ENCODE measurements around the gene ANXA2. TPM values are rescaled to one million over a fixed set of nuclear protein-coding genes. Genes with fewer than 3 reads are reported as not detected.

ANXA2 gene
- total and polyA plus RNA-seq, 4 experiments from 2014 or later = 148 to 682 (median 360) TPM

DNA sequence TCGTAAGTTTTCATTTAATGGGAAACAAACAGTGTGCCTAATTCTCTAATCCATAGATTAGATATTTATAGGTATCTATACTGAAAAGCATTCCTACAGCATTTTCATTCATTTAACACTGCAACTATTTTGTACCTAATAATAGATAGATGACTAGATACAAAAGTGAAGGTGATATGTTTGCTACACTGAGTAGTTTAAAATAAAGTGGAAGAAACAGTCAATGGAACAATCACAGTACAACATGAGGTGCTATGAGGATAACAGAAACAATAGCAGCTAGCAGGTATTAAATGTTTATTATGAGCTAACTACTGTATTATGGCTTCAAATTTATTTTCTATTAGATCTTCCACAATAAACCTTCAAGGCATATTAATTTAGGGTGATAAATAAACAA, 31.1 kb upstream of the ANXA2 start:
- no peak for DNase-seq
- Mint-ChIP-seq H3K27me3 (no peaks in the 10 kb centered on the region), H3K36me3 (peaks cover 24 to 43% of the 10 kb centered on the region in 2 donors), H3K9me3 (no peaks in the 10 kb centered on the region), H3K27ac (no peak overlapping the region), H3K4me3 (no peak overlapping the region), H3K4me1 (peaks cover 0 to 2% (median 1%) of the 10 kb centered on the region in 4 donors)
- H3K4me1 ChIP-seq (ENCODE audit: insufficient read depth, low read length) = no peaks in the 10 kb centered on the region
- POLR2A ChIA-PET (ENCODE audit: partially characterized antibody) = no interaction called here
- no peaks in the 10 kb centered on the region for H3K27me3 ChIP-seq (ENCODE audit: insufficient read depth, low read length)
- CTCF ChIA-PET (ENCODE audit: partially characterized antibody) = no interaction called here
- no peak overlapping the region for H3K4me3 ChIP-seq (ENCODE audit: low read length in 2 of 2)
- H3K36me3 ChIP-seq (ENCODE audit: insufficient read depth, low read length) = peaks cover 12% of the 10 kb centered on the region
- intact Hi-C loops (cut with micrococcal nuclease) = no loop called here
- no peak overlapping the region for H3K27ac ChIP-seq (ENCODE audit: low read depth, low read length)
- no peaks in the 10 kb centered on the region for H3K9me3 ChIP-seq (ENCODE audit: control insufficient read depth in 1 of 2, low read length in 2 of 2)

GRCh38 chr15:60426870-60427508, 29.2 kb upstream of the ANXA2 start:
- H3K4me3 ChIP-seq (ENCODE audit: low read length in 2 of 2) = no peak overlapping the region
- no peaks in the 10 kb centered on the region for H3K27me3 ChIP-seq (ENCODE audit: insufficient read depth, low read length)
- peak overlapping the region in 1 of 7 donors; percentile 14 for H3K27ac Mint-ChIP-seq
- no peak for DNase-seq
- peaks cover 29 to 53% of the 10 kb centered on the region in 2 donors for H3K36me3 Mint-ChIP-seq
- no peaks in the 10 kb centered on the region for H3K9me3 Mint-ChIP-seq
- H3K4me1 Mint-ChIP-seq = peaks cover 0 to 5% (median 5%) of the 10 kb centered on the region in 4 donors
- H3K4me1 ChIP-seq (ENCODE audit: insufficient read depth, low read length) = no peaks in the 10 kb centered on the region
- H3K36me3 ChIP-seq (ENCODE audit: insufficient read depth, low read length) = peaks cover 12% of the 10 kb centered on the region
- no peaks in the 10 kb centered on the region for H3K27me3 Mint-ChIP-seq
- ChIA-PET CTCF (ENCODE audit: partially characterized antibody) (no interaction called here), POLR2A (ENCODE audit: partially characterized antibody) (no interaction called here)
- intact Hi-C loops (cut with micrococcal nuclease) = no loop called here
- H3K9me3 ChIP-seq (ENCODE audit: control insufficient read depth in 1 of 2, low read length in 2 of 2) = no peaks in the 10 kb centered on the region
- no peak overlapping the region for H3K27ac ChIP-seq (ENCODE audit: low read depth, low read length)
- no peak overlapping the region for H3K4me3 Mint-ChIP-seq

DNA sequence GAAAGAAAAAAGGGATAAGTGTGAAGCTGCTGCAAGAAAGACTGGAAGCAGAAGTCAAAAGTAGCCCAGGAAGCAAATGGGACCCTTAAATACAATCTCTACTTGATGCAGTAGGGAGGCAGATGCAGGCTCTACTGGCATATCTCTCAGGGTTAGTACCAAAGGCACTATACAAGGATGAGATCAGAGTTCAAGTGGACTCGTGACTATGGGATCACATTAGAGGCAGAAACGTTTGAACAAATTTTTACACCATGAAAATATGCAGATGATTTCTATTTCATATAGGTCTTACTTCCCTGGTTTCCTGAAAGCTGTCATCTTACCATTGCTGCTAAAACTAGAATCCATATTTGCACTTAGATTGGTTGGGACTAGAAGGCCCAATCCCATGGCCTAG, 27.7 kb upstream of the ANXA2 start:
- POLR2A ChIA-PET (ENCODE audit: partially characterized antibody) = no interaction called here
- peaks cover 25 to 46% of the 10 kb centered on the region in 2 donors for H3K36me3 Mint-ChIP-seq
- H3K27me3 Mint-ChIP-seq = no peaks in the 10 kb centered on the region
- Histone ChIP-seq H3K36me3 (ENCODE audit: insufficient read depth, low read length) (peaks cover 8% of the 10 kb centered on the region), H3K4me3 (ENCODE audit: low read length in 2 of 2) (no peak overlapping the region), H3K4me1 (ENCODE audit: insufficient read depth, low read length) (no peaks in the 10 kb centered on the region), H3K9me3 (ENCODE audit: control insufficient read depth in 1 of 2, low read length in 2 of 2) (no peaks in the 10 kb centered on the region), H3K27me3 (ENCODE audit: insufficient read depth, low read length) (no peaks in the 10 kb centered on the region), H3K27ac (ENCODE audit: low read depth, low read length) (no peak overlapping the region)
- no peak overlapping the region for H3K4me3 Mint-ChIP-seq
- H3K4me1 Mint-ChIP-seq = peaks cover 0 to 5% (median 4%) of the 10 kb centered on the region in 4 donors
- CTCF ChIA-PET (ENCODE audit: partially characterized antibody) = no interaction called here
- no peak for DNase-seq
- no peak overlapping the region for H3K27ac Mint-ChIP-seq
- intact Hi-C loops (cut with micrococcal nuclease) = no loop called here
- H3K9me3 Mint-ChIP-seq = no peaks in the 10 kb centered on the region

GRCh38 chr15:60424006-60424405, 26.2 kb upstream of the ANXA2 start:
- H3K27me3 ChIP-seq (ENCODE audit: insufficient read depth, low read length) = no peaks in the 10 kb centered on the region
- H3K4me3 ChIP-seq (ENCODE audit: low read length in 2 of 2) = no peak overlapping the region
- H3K27ac ChIP-seq (ENCODE audit: low read depth, low read length) = no peak overlapping the region
- Mint-ChIP-seq H3K36me3 (peaks cover 26 to 40% of the 10 kb centered on the region in 2 donors), H3K9me3 (no peaks in the 10 kb centered on the region), H3K27me3 (no peaks in the 10 kb centered on the region), H3K4me3 (no peak overlapping the region), H3K27ac (peak overlapping the region in 3 of 7 donors; percentile 23 to 82 (median 71)), H3K4me1 (peaks cover 0 to 5% (median 4%) of the 10 kb centered on the region in 4 donors)
- peaks cover 8% of the 10 kb centered on the region for H3K36me3 ChIP-seq (ENCODE audit: insufficient read depth, low read length)
- no peak for DNase-seq
- H3K9me3 ChIP-seq (ENCODE audit: control insufficient read depth in 1 of 2, low read length in 2 of 2) = no peaks in the 10 kb centered on the region
- ChIA-PET POLR2A (ENCODE audit: partially characterized antibody) (no interaction called here), CTCF (ENCODE audit: partially characterized antibody) (interaction anchor here (0.8 kb wide), 1 partner anchor 65 kb away, joined by 3 read pairs; no protein-coding TSS in a partner anchor)
- H3K4me1 ChIP-seq (ENCODE audit: insufficient read depth, low read length) = no peaks in the 10 kb centered on the region
- intact Hi-C loops (cut with micrococcal nuclease) = loop anchor here (5.0 kb wide), 2 partner anchors 62 to 193 kb away; no protein-coding TSS in a partner anchor

GRCh38 chr15:60423537-60423936, 25.8 kb upstream of the ANXA2 start:
- Mint-ChIP-seq H3K9me3 (no peaks in the 10 kb centered on the region), H3K36me3 (peaks cover 26 to 40% of the 10 kb centered on the region in 2 donors), H3K4me1 (peaks cover 0 to 5% (median 4%) of the 10 kb centered on the region in 4 donors), H3K4me3 (no peak overlapping the region), H3K27ac (peak overlapping the region in 4 of 7 donors; percentile 23 to 82 (median 48)), H3K27me3 (no peaks in the 10 kb centered on the region)
- ChIA-PET POLR2A (ENCODE audit: partially characterized antibody) (no interaction called here), CTCF (ENCODE audit: partially characterized antibody) (interaction anchor here (0.8 to 1.7 kb wide), 2 partner anchors 64 kb away, joined by 3 to 7 read pairs; no protein-coding TSS in a partner anchor)
- H3K9me3 ChIP-seq (ENCODE audit: control insufficient read depth in 1 of 2, low read length in 2 of 2) = no peaks in the 10 kb centered on the region
- no peak overlapping the region for H3K4me3 ChIP-seq (ENCODE audit: low read length in 2 of 2)
- H3K27me3 ChIP-seq (ENCODE audit: insufficient read depth, low read length) = no peaks in the 10 kb centered on the region
- H3K27ac ChIP-seq (ENCODE audit: low read depth, low read length) = no peak overlapping the region
- intact Hi-C loops (cut with micrococcal nuclease) = loop anchor here (5.0 kb wide), 2 partner anchors 61 to 194 kb away; no protein-coding TSS in a partner anchor
- H3K4me1 ChIP-seq (ENCODE audit: insufficient read depth, low read length) = no peaks in the 10 kb centered on the region
- H3K36me3 ChIP-seq (ENCODE audit: insufficient read depth, low read length) = peaks cover 8% of the 10 kb centered on the region
- no peak for DNase-seq

DNA sequence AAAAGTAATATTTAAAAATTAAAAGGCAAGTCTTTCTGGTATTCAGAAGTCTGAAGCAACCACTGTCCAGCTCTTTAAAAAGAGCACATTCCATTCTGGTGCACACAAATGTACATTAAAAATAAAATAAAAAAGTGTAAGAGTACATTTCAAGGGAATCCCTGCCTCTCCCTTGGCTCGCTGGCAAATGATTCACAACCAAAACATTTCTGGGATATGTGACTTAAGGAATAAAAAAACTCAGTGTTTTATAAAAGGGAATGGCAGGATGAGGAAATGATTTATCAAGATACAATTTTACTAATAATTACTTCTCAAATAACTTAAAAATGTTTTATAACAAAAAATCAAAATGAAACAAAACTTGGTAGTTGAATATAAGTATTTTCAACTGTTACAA, 23.8 kb upstream of the ANXA2 start:
- H3K27me3 Mint-ChIP-seq = no peaks in the 10 kb centered on the region

GRCh38 chr15:60420203-60420716, 22.5 kb upstream of the ANXA2 start:
- peaks cover 0 to 5% (median 4%) of the 10 kb centered on the region in 4 donors for H3K4me1 Mint-ChIP-seq
- CTCF ChIA-PET (ENCODE audit: partially characterized antibody) = interaction anchor here (2.1 kb wide), 1 partner anchor 61 kb away, joined by 5 read pairs; no protein-coding TSS in a partner anchor

More for the DNA sequence above, 23.8 kb upstream of the ANXA2 start:
- Histone ChIP-seq H3K36me3 (ENCODE audit: insufficient read depth, low read length) (no peaks in the 10 kb centered on the region), H3K4me3 (ENCODE audit: low read length in 2 of 2) (no peak overlapping the region), H3K9me3 (ENCODE audit: control insufficient read depth in 1 of 2, low read length in 2 of 2) (no peaks in the 10 kb centered on the region), H3K4me1 (ENCODE audit: insufficient read depth, low read length) (no peaks in the 10 kb centered on the region), H3K27me3 (ENCODE audit: insufficient read depth, low read length) (no peaks in the 10 kb centered on the region), H3K27ac (ENCODE audit: low read depth, low read length) (no peak overlapping the region)
- ChIA-PET CTCF (ENCODE audit: partially characterized antibody) (interaction anchor here (1.7 kb wide), 1 partner anchor 62 kb away, joined by 7 read pairs; no protein-coding TSS in a partner anchor), POLR2A (ENCODE audit: partially characterized antibody) (interaction anchor here (2.5 kb wide), 1 partner anchor 23 kb away, joined by 9 read pairs; the partner anchor contains the start of gene ANXA2)
- peaks cover 0 to 5% (median 4%) of the 10 kb centered on the region in 4 donors for H3K4me1 Mint-ChIP-seq
- no peak overlapping the region for H3K27ac Mint-ChIP-seq
- no peak for DNase-seq
- H3K9me3 Mint-ChIP-seq = no peaks in the 10 kb centered on the region
- peaks cover 22 to 32% of the 10 kb centered on the region in 2 donors for H3K36me3 Mint-ChIP-seq
- intact Hi-C loops (cut with micrococcal nuclease) = loop anchor here (5.0 kb wide), 2 partner anchors 59 to 196 kb away; no protein-coding TSS in a partner anchor
- no peak overlapping the region for H3K4me3 Mint-ChIP-seq

More at GRCh38 chr15:60420203-60420716, 22.5 kb upstream of the ANXA2 start:
- Mint-ChIP-seq H3K27me3 (no peaks in the 10 kb centered on the region), H3K4me3 (no peak overlapping the region), H3K36me3 (peaks cover 17 to 24% of the 10 kb centered on the region in 2 donors), H3K27ac (no peak overlapping the region), H3K9me3 (no peaks in the 10 kb centered on the region)
- no peaks in the 10 kb centered on the region for H3K4me1 ChIP-seq (ENCODE audit: insufficient read depth, low read length)
- H3K36me3 ChIP-seq (ENCODE audit: insufficient read depth, low read length) = no peaks in the 10 kb centered on the region
- POLR2A ChIA-PET (ENCODE audit: partially characterized antibody) = interaction anchor here (2.5 kb wide), 1 partner anchor 22 kb away, joined by 9 read pairs; the partner anchor contains the start of gene ANXA2
- intact Hi-C loops (cut with micrococcal nuclease) = loop anchor here (5.0 kb wide), 2 partner anchors 58 to 197 kb away; no protein-coding TSS in a partner anchor
- no peak overlapping the region for H3K4me3 ChIP-seq (ENCODE audit: low read length in 2 of 2)
- no peak overlapping the region for H3K27ac ChIP-seq (ENCODE audit: low read depth, low read length)
- no peaks in the 10 kb centered on the region for H3K9me3 ChIP-seq (ENCODE audit: control insufficient read depth in 1 of 2, low read length in 2 of 2)
- H3K27me3 ChIP-seq (ENCODE audit: insufficient read depth, low read length) = no peaks in the 10 kb centered on the region
- DNase-seq = no peak
